ENCODE results near the gene MRPL52.
A peak's percentile ranks its signal among the peaks of the same experiment; 100 is the strongest.

The MRPL52 gene

GRCh38 chr14:22878271-22879246 is 48.9 kb downstream of the MRPL52 start:
- Histone ChIP-seq H3K4me3 (ENCODE audit: low read length) (no peak overlapping the region), H3K27ac (ENCODE audit: low read depth, low read length) (no peak overlapping the region), H3K27me3 (ENCODE audit: control insufficient read depth, low read length) (no peaks in the 10 kb centered on the region), H3K9me3 (ENCODE audit: control insufficient read depth, insufficient read depth, low read length) (no peaks in the 10 kb centered on the region), H3K4me2 (ENCODE audit: low read length) (no peak overlapping the region), H3K4me1 (ENCODE audit: control insufficient read depth, low read length) (peaks cover 21% of the 10 kb centered on the region), H3K79me2 (ENCODE audit: control insufficient read depth, low read length) (peaks cover 7% of the 10 kb centered on the region), H3F3A (ENCODE audit: control insufficient read depth, insufficient read depth) (peaks cover 8% of the 10 kb centered on the region; the same call in 1 of the 2 replicates), H3K36me3 (ENCODE audit: control insufficient read depth, low read length) (peaks cover 47% of the 10 kb centered on the region), H3K9me2 (replicated peaks; ENCODE audit: control insufficient read depth, low read length) (no peaks in the 10 kb centered on the region), H4K20me1 (ENCODE audit: control insufficient read depth, insufficient read depth, low read depth, low read length) (no peaks in the 10 kb centered on the region)
- TF ChIP-seq CTCF (IDR thresholded peaks at IDR 0.05; ENCODE audit: low read depth, low read length, poor library complexity, severe bottlenecking) (no peak), EZH2phosphoT487 (IDR thresholded peaks at IDR 0.05; ENCODE audit: borderline replicate concordance, low read length) (no peak)

DNA sequence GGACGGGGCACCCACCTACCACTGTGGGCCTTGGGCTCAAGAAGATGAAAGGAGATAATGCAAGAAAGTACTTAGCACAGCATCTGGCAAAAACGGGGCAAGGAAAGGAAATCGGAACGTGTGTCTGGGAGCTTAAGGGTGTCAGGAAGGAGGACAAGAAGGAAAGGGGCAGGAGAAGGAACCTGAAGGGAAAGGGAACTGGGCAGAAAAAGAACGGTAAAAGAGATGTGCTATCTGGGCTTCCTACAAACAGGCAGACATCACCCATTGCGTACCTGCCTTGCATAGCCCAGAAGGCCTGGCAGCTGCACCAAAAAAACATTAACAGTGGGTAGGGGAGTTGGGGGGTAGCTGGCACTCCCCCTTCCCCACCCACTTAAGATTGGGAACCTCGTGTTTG is 52.4 kb downstream of the MRPL52 start:
- Histone ChIP-seq H3F3A (ENCODE audit: control insufficient read depth, insufficient read depth) (peaks cover 20% of the 10 kb centered on the region), H3K4me2 (ENCODE audit: low read length) (peak overlapping the region; percentile 27; the same call in 1 of the 2 replicates), H3K79me2 (ENCODE audit: control insufficient read depth, low read length) (no peaks in the 10 kb centered on the region), H3K4me1 (ENCODE audit: control insufficient read depth, low read length) (peaks cover 54% of the 10 kb centered on the region), H4K20me1 (ENCODE audit: control insufficient read depth, insufficient read depth, low read depth, low read length) (no peaks in the 10 kb centered on the region), H3K9me3 (ENCODE audit: control insufficient read depth, insufficient read depth, low read length) (no peaks in the 10 kb centered on the region), H3K36me3 (ENCODE audit: control insufficient read depth, low read length) (peaks cover 14% of the 10 kb centered on the region), H3K4me3 (ENCODE audit: low read length) (no peak overlapping the region), H3K27me3 (ENCODE audit: control insufficient read depth, low read length) (no peaks in the 10 kb centered on the region), H3K27ac (ENCODE audit: low read depth, low read length) (no peak overlapping the region), H3K9me2 (replicated peaks; ENCODE audit: control insufficient read depth, low read length) (no peaks in the 10 kb centered on the region)
- no peak for TF ChIP-seq EZH2phosphoT487 (IDR thresholded peaks at IDR 0.05; ENCODE audit: borderline replicate concordance, low read length)
- TF ChIP-seq CTCF (IDR thresholded peaks at IDR 0.05; ENCODE audit: low read depth, low read length, poor library complexity, severe bottlenecking), result no peak

- TF ChIP-seq EZH2phosphoT487 (IDR thresholded peaks at IDR 0.05; ENCODE audit: borderline replicate concordance, low read length) (no peak), CTCF (IDR thresholded peaks at IDR 0.05; ENCODE audit: low read depth, low read length, poor library complexity, severe bottlenecking) (no peak)
- Histone ChIP-seq H3K4me1 (ENCODE audit: control insufficient read depth, low read length) (peaks cover 60% of the 10 kb centered on the region), H3K27ac (ENCODE audit: low read depth, low read length) (no peak overlapping the region), H3K9me3 (ENCODE audit: control insufficient read depth, insufficient read depth, low read length) (no peaks in the 10 kb centered on the region), H3K36me3 (ENCODE audit: control insufficient read depth, low read length) (peaks cover 10% of the 10 kb centered on the region), H3K4me2 (ENCODE audit: low read length) (peak overlapping the region; percentile 27), H3K27me3 (ENCODE audit: control insufficient read depth, low read length) (no peaks in the 10 kb centered on the region), H3K79me2 (ENCODE audit: control insufficient read depth, low read length) (no peaks in the 10 kb centered on the region), H3K4me3 (ENCODE audit: low read length) (no peak overlapping the region), H3F3A (ENCODE audit: control insufficient read depth, insufficient read depth) (peaks cover 26% of the 10 kb centered on the region), H4K20me1 (ENCODE audit: control insufficient read depth, insufficient read depth, low read depth, low read length) (no peaks in the 10 kb centered on the region), H3K9me2 (replicated peaks; ENCODE audit: control insufficient read depth, low read length) (no peaks in the 10 kb centered on the region)
Observed at GRCh38 chr14:22882529-22883172, 53.0 kb downstream of the MRPL52 start.
